Skin epidermis (tissue), 12 donors: Measurements from ENCODE around the gene ARAP3.

Experiments
- H3K27ac ChIP-seq, 21 experiments: fragments of 200-600 bp; sonication (generic) in 11 of 21; one replicate each; pipeline ENCODE4 v1.5.0; 2020; ENCODE audit warnings: mild to moderate bottlenecking in 3 of 21, inconsistent platforms in 2 of 21, moderate library complexity in 2 of 21
- H3K4me3 ChIP-seq, 7 experiments: fragments of 200-600 bp; sonication (generic) in 2 of 7; one replicate each; pipeline ENCODE4 v1.5.0; 2020; ENCODE audit warnings: inconsistent platforms in 2 of 7, mild to moderate bottlenecking in 2 of 7, moderate library complexity in 1 of 7

ARAP3 gene

GRCh38 chr5:141701360-141702119 lies 19.5 kb upstream of the ARAP3 start:
- no peak overlapping the region for H3K27ac ChIP-seq

GRCh38 chr5:141697586-141697985 lies 15.6 kb upstream of the ARAP3 start:
- Histone ChIP-seq H3K27ac (no peak overlapping the region), H3K4me3 (no peak overlapping the region)

More at GRCh38 chr5:141701360-141702119, 19.5 kb upstream of the ARAP3 start:
- peak overlapping the region in 3 of 7 experiments; percentile 27 to 49 (median 46) for H3K4me3 ChIP-seq

- Histone ChIP-seq H3K4me3 (no peak overlapping the region), H3K27ac (no peak overlapping the region)
These were observed 14.4 kb upstream of the ARAP3 start for GRCh38 chr5:141696431-141696830.

GRCh38 chr5:141695627-141696215 lies 13.7 kb upstream of the ARAP3 start:
- Histone ChIP-seq H3K27ac (peak overlapping the region in 1 of 21 experiments; percentile 2), H3K4me3 (no peak overlapping the region)

- no peak overlapping the region for H3K27ac ChIP-seq
- no peak overlapping the region for H3K4me3 ChIP-seq
These were observed 12.4 kb upstream of the ARAP3 start for GRCh38 chr5:141694479-141694878.

- Histone ChIP-seq H3K27ac (peak overlapping the region in 2 of 21 experiments; percentile 13 to 26), H3K4me3 (no peak overlapping the region)
These were observed 11.1 kb upstream of the ARAP3 start for GRCh38 chr5:141692919-141693725.

GRCh38 chr5:141692533-141692888 lies 10.5 kb upstream of the ARAP3 start:
- no peak overlapping the region for H3K27ac ChIP-seq
- peak overlapping the region in 5 of 7 experiments; percentile 12 to 27 (median 15) for H3K4me3 ChIP-seq

- no peak overlapping the region for H3K27ac ChIP-seq
- H3K4me3 ChIP-seq = peak overlapping the region in 5 of 7 experiments; percentile 12 to 27 (median 15)
These were observed 10.0 kb upstream of the ARAP3 start for GRCh38 chr5:141691867-141692532.

GRCh38 chr5:141691286-141691866 lies 9.3 kb upstream of the ARAP3 start:
- Histone ChIP-seq H3K27ac (no peak overlapping the region), H3K4me3 (no peak overlapping the region)

- Histone ChIP-seq H3K27ac (no peak overlapping the region), H3K4me3 (no peak overlapping the region)
These were observed 4.8 kb upstream of the ARAP3 start for GRCh38 chr5:141686648-141687416.

GRCh38 chr5:141685591-141685990 lies 3.6 kb upstream of the ARAP3 start:
- H3K27ac ChIP-seq = no peak overlapping the region

GRCh38 chr5:141683596-141684141 lies 1.6 kb upstream of the ARAP3 start:
- no peak overlapping the region for H3K4me3 ChIP-seq

More at GRCh38 chr5:141685591-141685990, 3.6 kb upstream of the ARAP3 start:
- H3K4me3 ChIP-seq = no peak overlapping the region

GRCh38 chr5:141681295-141681694 lies 735 bp downstream of the ARAP3 start:
- H3K27ac ChIP-seq = peak overlapping the region; percentile 6 to 91 (median 72)
- H3K4me3 ChIP-seq = peak overlapping the region; percentile 30 to 51 (median 44)

More at GRCh38 chr5:141683596-141684141, 1.6 kb upstream of the ARAP3 start:
- peak overlapping the region in 6 of 21 experiments; percentile 10 to 87 (median 20) for H3K27ac ChIP-seq

GRCh38 chr5:141680751-141681201 lies 1.3 kb downstream of the ARAP3 start:
- Histone ChIP-seq H3K4me3 (no peak overlapping the region), H3K27ac (peak overlapping the region in 16 of 21 experiments; percentile 6 to 91 (median 76))

GRCh38 chr5:141680178-141680577 lies 1.9 kb downstream of the ARAP3 start:
- Histone ChIP-seq H3K4me3 (no peak overlapping the region), H3K27ac (peak overlapping the region in 8 of 21 experiments; percentile 14 to 85 (median 44))

- Histone ChIP-seq H3K27ac (no peak overlapping the region), H3K4me3 (no peak overlapping the region)
These were observed 4.6 kb downstream of the ARAP3 start for GRCh38 chr5:141677415-141677814.

GRCh38 chr5:141675672-141676071 lies 6.4 kb downstream of the ARAP3 start:
- no peak overlapping the region for H3K4me3 ChIP-seq

GRCh38 chr5:141674747-141675146 lies 7.3 kb downstream of the ARAP3 start:
- no peak overlapping the region for H3K4me3 ChIP-seq
- no peak overlapping the region for H3K27ac ChIP-seq

More at GRCh38 chr5:141675672-141676071, 6.4 kb downstream of the ARAP3 start:
- no peak overlapping the region for H3K27ac ChIP-seq
